ENCODE results near the gene RABGAP1L. TPM values are rescaled to one million over a fixed set of nuclear protein-coding genes. Genes with fewer than 3 reads are reported as not detected.

Gene RABGAP1L
- total RNA-seq, 1 donor from 2014 or later, result 79.2 TPM

- DNase-seq (ENCODE audit: low read depth), result peak; percentile 63
Measured at GRCh38 chr1:174964261-174964971, 805.1 kb downstream of the RABGAP1L start.

GRCh38 chr1:174964972-174965361 lies 805.6 kb downstream of the RABGAP1L start:
- no peak for DNase-seq (ENCODE audit: low read depth)

GRCh38 chr1:174965362-174966007 lies 806.2 kb downstream of the RABGAP1L start:
- no peak for DNase-seq (ENCODE audit: low read depth)

GRCh38 chr1:174966008-174966572 lies 806.8 kb downstream of the RABGAP1L start:
- no peak for DNase-seq (ENCODE audit: low read depth)

GRCh38 chr1:174967845-174968705 lies 808.8 kb downstream of the RABGAP1L start:
- no peak for DNase-seq (ENCODE audit: low read depth)

GRCh38 chr1:174968750-174969244 lies 809.5 kb downstream of the RABGAP1L start:
- peak; percentile 92 for DNase-seq (ENCODE audit: low read depth)

- DNase-seq (ENCODE audit: low read depth), result peak; percentile 60
Measured at GRCh38 chr1:174969977-174970376, 810.7 kb downstream of the RABGAP1L start.

- DNase-seq (ENCODE audit: low read depth), result no peak
Measured at GRCh38 chr1:174971466-174971865, 812.1 kb downstream of the RABGAP1L start.

- no peak for DNase-seq (ENCODE audit: low read depth)
Measured at GRCh38 chr1:174971902-174972301, 812.6 kb downstream of the RABGAP1L start.

GRCh38 chr1:174974711-174975119 lies 815.4 kb downstream of the RABGAP1L start:
- no peak for DNase-seq (ENCODE audit: low read depth)

GRCh38 chr1:174975764-174976163 lies 816.4 kb downstream of the RABGAP1L start:
- no peak for DNase-seq (ENCODE audit: low read depth)

- peak; percentile 65 for DNase-seq (ENCODE audit: low read depth)
Measured at GRCh38 chr1:174976436-174977108, 817.3 kb downstream of the RABGAP1L start.

GRCh38 chr1:174982971-174983689 lies 823.8 kb downstream of the RABGAP1L start:
- peak; percentile 59 for DNase-seq (ENCODE audit: low read depth)

- no peak for DNase-seq (ENCODE audit: low read depth)
Measured at GRCh38 chr1:174984952-174985351, 825.6 kb downstream of the RABGAP1L start.

GRCh38 chr1:174988539-174988938 lies 829.2 kb downstream of the RABGAP1L start:
- DNase-seq (ENCODE audit: low read depth), result no peak

GRCh38 chr1:174988986-174989385 lies 829.7 kb downstream of the RABGAP1L start:
- DNase-seq (ENCODE audit: low read depth), result no peak

- DNase-seq (ENCODE audit: low read depth), result no peak
Measured at GRCh38 chr1:174989536-174990220, 830.4 kb downstream of the RABGAP1L start.

- DNase-seq (ENCODE audit: low read depth), result peak; percentile 51
Measured at GRCh38 chr1:174990382-174990999, 831.2 kb downstream of the RABGAP1L start.

- DNase-seq (ENCODE audit: low read depth), result no peak
Measured at GRCh38 chr1:174991473-174991872, 832.2 kb downstream of the RABGAP1L start.

- DNase-seq (ENCODE audit: low read depth), result peak; percentile 37
Measured at GRCh38 chr1:174995121-174995520, 835.8 kb downstream of the RABGAP1L start.

Measured in renal cortical epithelial cell (primary cell).